Measurements from ENCODE around the gene SMARCD1.
"Not testable (repeated sequence)": the region's sequence is repeated elsewhere in the genome, so short reads cannot be mapped to it uniquely, and the experiment has no call there.

DNA sequence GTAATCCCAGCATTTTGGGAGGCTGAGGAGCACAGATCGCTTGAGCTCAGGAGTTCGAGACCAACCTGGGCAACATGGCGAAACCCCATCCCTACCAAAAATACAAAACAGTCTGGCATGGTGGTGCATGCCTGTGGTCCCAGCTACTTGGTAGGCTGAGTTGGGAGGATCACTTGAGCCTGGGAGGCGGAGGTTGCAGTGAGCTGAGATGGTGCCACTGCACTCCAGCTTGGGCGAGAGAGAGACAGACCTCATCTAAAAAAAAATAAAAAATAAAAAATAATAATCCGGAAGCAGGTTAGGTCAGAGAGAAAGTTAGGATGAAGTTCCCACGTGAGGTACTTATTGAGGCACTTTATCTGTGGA, 750 bp upstream of the SMARCD1 start:
- TF ChIP-seq, protein P1, sequence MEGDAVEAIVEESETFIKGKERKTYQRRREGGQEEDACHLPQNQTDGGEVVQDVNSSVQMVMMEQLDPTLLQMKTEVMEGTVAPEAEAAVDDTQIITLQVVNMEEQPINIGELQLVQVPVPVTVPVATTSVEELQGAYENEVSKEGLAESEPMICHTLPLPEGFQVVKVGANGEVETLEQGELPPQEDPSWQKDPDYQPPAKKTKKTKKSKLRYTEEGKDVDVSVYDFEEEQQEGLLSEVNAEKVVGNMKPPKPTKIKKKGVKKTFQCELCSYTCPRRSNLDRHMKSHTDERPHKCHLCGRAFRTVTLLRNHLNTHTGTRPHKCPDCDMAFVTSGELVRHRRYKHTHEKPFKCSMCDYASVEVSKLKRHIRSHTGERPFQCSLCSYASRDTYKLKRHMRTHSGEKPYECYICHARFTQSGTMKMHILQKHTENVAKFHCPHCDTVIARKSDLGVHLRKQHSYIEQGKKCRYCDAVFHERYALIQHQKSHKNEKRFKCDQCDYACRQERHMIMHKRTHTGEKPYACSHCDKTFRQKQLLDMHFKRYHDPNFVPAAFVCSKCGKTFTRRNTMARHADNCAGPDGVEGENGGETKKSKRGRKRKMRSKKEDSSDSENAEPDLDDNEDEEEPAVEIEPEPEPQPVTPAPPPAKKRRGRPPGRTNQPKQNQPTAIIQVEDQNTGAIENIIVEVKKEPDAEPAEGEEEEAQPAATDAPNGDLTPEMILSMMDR (IDR thresholded peaks at IDR 0.05): not testable (repeated sequence)
- TF ChIP-seq POLR2A (IDR thresholded peaks at IDR 0.05): not testable (repeated sequence)
